ENCODE results near the gene DCTN3.
A peak's percentile ranks its signal among the peaks of the same experiment; 100 is the strongest.

Gene DCTN3

DNA sequence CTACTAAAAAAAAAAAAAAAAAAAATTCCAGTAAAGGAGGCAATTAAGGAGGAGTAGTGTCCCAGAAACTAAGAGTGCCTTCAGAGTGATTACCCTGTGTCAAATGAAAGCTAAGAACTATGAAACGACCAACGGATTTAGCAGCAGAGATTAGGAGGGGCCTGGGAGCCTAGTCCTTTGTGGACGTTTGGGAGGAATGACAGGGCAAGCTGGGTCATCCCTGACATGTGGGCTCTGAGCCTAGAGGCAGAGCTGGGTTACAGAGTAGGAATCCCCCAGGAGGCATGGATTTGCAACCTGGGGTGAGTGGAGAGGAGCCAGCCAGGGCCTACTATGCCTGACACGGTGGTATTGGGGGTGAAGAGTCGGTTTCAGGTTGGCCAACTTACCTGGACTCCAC lies 12.9 kb upstream of the DCTN3 start:
- Histone ChIP-seq H3K9ac (ENCODE audit: low read length) (no peak overlapping the region), H3K36me3 (ENCODE audit: control insufficient read depth, insufficient read depth, low read length) (peaks cover 11% of the 10 kb centered on the region), H3K9me3 (ENCODE audit: control insufficient read depth, insufficient read depth, low read depth, low read length) (no peaks in the 10 kb centered on the region), H3K27me3 (ENCODE audit: control insufficient read depth, insufficient read depth, low read length) (peaks cover 60% of the 10 kb centered on the region), H3K4me3 (ENCODE audit: low read depth, low read length) (no peak overlapping the region), H3K4me1 (ENCODE audit: control insufficient read depth, insufficient read depth, low read length) (peaks cover 22% of the 10 kb centered on the region), H3K27ac (ENCODE audit: low read depth, low read length) (no peak overlapping the region)

DNA sequence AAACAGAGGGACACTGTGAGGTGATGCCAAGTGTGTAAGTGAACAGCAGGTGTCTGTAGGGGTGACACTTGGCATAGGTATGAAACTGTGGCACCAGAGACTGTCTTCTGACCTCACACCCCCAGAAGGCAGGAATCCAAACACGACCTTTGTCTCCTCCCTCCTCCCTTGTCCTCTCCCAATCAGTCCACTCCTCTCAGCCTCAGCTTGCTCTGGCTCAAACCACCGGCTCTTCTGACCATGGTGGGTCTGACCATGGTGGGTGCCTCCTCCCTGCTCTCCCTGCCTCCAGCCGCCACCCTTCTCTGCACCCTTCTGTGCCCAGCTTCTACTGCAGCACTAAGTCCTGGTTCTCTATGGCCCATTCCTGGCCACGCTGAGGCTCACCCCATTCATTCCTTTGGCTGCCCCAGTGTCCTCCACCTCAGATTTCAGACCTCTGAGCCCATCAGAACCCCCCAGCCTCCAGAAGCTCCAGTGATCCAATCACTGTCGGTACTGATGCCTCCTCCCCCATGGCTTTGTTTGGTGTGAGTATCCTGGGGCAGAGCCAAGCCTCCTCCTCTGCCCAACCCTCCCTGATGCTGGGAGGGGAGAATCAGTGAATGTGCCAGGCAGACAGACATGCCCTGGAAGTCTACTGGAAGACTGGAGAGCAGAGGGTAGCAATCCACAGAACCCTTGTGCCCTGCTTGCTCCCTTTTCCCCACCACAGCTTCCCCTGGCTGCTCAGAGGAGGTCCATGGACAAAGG lies 10.3 kb upstream of the DCTN3 start:
- Histone ChIP-seq H3K4me1 (ENCODE audit: control insufficient read depth, insufficient read depth, low read length) (peaks cover 12% of the 10 kb centered on the region), H3K36me3 (ENCODE audit: control insufficient read depth, insufficient read depth, low read length) (peaks cover 7% of the 10 kb centered on the region), H3K9me3 (ENCODE audit: control insufficient read depth, insufficient read depth, low read depth, low read length) (no peaks in the 10 kb centered on the region), H3K27ac (ENCODE audit: low read depth, low read length) (no peak overlapping the region), H3K27me3 (ENCODE audit: control insufficient read depth, insufficient read depth, low read length) (peaks cover 77% of the 10 kb centered on the region), H3K9ac (ENCODE audit: low read length) (no peak overlapping the region), H3K4me3 (ENCODE audit: low read depth, low read length) (no peak overlapping the region)

DNA sequence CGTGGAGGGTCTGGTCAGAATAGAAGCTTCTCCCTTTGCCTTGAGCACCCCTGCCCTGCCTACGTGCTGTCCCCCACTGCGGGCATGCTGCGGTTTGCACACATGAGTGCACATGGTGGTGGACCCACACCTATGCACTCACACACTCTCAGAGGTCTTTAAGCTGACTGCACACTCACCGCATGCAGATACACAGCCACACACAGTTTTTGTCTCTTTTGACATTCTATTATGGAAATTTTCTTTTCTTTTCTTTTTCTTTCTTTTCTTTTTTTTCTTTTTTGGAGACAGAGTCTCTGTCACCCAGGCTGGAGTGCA lies 9.2 kb upstream of the DCTN3 start:
- Histone ChIP-seq H3K4me3 (ENCODE audit: low read depth, low read length) (peak overlapping the region; percentile 64), H3K27me3 (ENCODE audit: control insufficient read depth, insufficient read depth, low read length) (peaks cover 89% of the 10 kb centered on the region)

GRCh38 chr9:34628656-34629490 lies 8.6 kb upstream of the DCTN3 start, which contains the start of gene ARID3C:
Gene ARID3C (minus strand): TSS chr9:34629066. CDS start chr9:34628014, 1,052 bp downstream.
- peaks cover 95% of the 10 kb centered on the region for H3K27me3 ChIP-seq (ENCODE audit: control insufficient read depth, insufficient read depth, low read length)
- no peaks in the 10 kb centered on the region for H3K9me3 ChIP-seq (ENCODE audit: control insufficient read depth, insufficient read depth, low read depth, low read length)
- H3K27ac ChIP-seq (ENCODE audit: low read depth, low read length) = no peak within 1 kb of the TSS
- peak within 1 kb of the TSS; percentile 64 for H3K4me3 ChIP-seq (ENCODE audit: low read depth, low read length)
- H3K4me1 ChIP-seq (ENCODE audit: control insufficient read depth, insufficient read depth, low read length) = peaks cover 12% of the 10 kb centered on the region
- no peak within 1 kb of the TSS for H3K9ac ChIP-seq (ENCODE audit: low read length)
- H3K36me3 ChIP-seq (ENCODE audit: control insufficient read depth, insufficient read depth, low read length) = no peaks in the 10 kb centered on the region

More for the DNA sequence above, 9.2 kb upstream of the DCTN3 start:
- Histone ChIP-seq H3K9ac (ENCODE audit: low read length) (no peak overlapping the region), H3K9me3 (ENCODE audit: control insufficient read depth, insufficient read depth, low read depth, low read length) (no peaks in the 10 kb centered on the region), H3K36me3 (ENCODE audit: control insufficient read depth, insufficient read depth, low read length) (no peaks in the 10 kb centered on the region), H3K4me1 (ENCODE audit: control insufficient read depth, insufficient read depth, low read length) (peaks cover 12% of the 10 kb centered on the region), H3K27ac (ENCODE audit: low read depth, low read length) (no peak overlapping the region)

- Histone ChIP-seq H3K4me3 (ENCODE audit: low read depth, low read length) (peak overlapping the region; percentile 64), H3K9ac (ENCODE audit: low read length) (no peak overlapping the region), H3K36me3 (ENCODE audit: control insufficient read depth, insufficient read depth, low read length) (no peaks in the 10 kb centered on the region), H3K27ac (ENCODE audit: low read depth, low read length) (no peak overlapping the region), H3K27me3 (ENCODE audit: control insufficient read depth, insufficient read depth, low read length) (peaks cover 100% of the 10 kb centered on the region), H3K4me1 (ENCODE audit: control insufficient read depth, insufficient read depth, low read length) (peaks cover 9% of the 10 kb centered on the region), H3K9me3 (ENCODE audit: control insufficient read depth, insufficient read depth, low read depth, low read length) (no peaks in the 10 kb centered on the region)
Measured at GRCh38 chr9:34627716-34628655, 7.7 kb upstream of the DCTN3 start.

DNA sequence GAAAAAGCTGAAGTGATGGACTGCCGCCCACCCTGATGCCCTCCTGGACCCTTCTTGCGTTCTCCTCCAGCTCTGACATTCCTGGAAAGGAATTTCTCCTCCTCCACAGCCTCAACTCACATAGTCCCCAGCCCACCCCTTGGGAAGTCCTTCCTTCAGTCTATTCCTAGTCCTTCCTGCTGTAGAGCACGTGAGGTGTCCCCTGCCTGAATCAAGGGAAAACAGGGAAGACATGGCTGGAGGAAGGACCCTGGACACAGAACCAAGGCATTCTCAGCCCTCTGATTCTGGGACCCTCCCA lies 4.8 kb upstream of the DCTN3 start:
- no peaks in the 10 kb centered on the region for H3K36me3 ChIP-seq (ENCODE audit: control insufficient read depth, insufficient read depth, low read length)
- H3K27me3 ChIP-seq (ENCODE audit: control insufficient read depth, insufficient read depth, low read length) = peaks cover 86% of the 10 kb centered on the region
- H3K9ac ChIP-seq (ENCODE audit: low read length) = no peak overlapping the region
- no peak overlapping the region for H3K27ac ChIP-seq (ENCODE audit: low read depth, low read length)
- H3K4me3 ChIP-seq (ENCODE audit: low read depth, low read length) = no peak overlapping the region
- peaks cover 9% of the 10 kb centered on the region for H3K4me1 ChIP-seq (ENCODE audit: control insufficient read depth, insufficient read depth, low read length)
- no peaks in the 10 kb centered on the region for H3K9me3 ChIP-seq (ENCODE audit: control insufficient read depth, insufficient read depth, low read depth, low read length)

DNA sequence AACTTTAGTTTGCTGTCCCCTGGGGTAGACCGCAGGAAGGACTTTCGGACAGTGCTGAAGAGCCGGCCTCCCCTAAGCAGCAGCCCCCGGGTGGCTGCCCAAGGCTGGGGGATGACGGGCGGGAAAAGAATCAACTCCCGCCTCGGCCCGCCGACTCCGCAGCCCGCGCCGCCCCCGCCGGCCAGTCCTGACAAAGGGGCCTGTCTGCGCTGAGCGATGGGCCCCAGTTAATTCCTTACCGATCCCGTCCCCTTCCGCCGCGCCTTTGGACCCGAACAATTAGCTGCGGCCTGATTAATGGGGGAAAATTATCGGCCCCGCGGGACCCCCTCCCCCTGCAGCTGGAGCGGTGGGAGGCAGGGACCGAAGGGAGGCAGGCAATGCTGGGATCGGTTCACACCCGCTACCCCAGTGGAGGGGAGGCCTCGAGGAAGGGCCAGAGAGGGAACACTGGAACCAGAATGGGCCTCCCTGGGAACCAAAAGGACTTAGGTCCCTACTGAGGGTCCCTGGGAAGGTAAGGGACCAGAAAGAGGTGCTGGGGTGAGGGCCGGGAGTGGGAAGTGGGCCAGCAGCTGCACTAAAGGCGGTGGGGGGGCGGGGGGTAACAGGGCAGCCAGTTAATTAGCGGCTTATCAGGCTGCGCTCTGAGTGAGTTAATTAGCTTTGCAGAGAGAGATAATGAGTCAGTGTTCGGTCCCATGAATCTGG lies 4.3 kb upstream of the DCTN3 start:
- peaks cover 9% of the 10 kb centered on the region for H3K4me1 ChIP-seq (ENCODE audit: control insufficient read depth, insufficient read depth, low read length)
- H3K4me3 ChIP-seq (ENCODE audit: low read depth, low read length) = peak overlapping the region; percentile 39
- H3K27me3 ChIP-seq (ENCODE audit: control insufficient read depth, insufficient read depth, low read length) = peaks cover 81% of the 10 kb centered on the region
- H3K36me3 ChIP-seq (ENCODE audit: control insufficient read depth, insufficient read depth, low read length) = no peaks in the 10 kb centered on the region
- peak overlapping the region; percentile 17 for H3K9ac ChIP-seq (ENCODE audit: low read length)
- no peak overlapping the region for H3K27ac ChIP-seq (ENCODE audit: low read depth, low read length)
- no peaks in the 10 kb centered on the region for H3K9me3 ChIP-seq (ENCODE audit: control insufficient read depth, insufficient read depth, low read depth, low read length)

DNA sequence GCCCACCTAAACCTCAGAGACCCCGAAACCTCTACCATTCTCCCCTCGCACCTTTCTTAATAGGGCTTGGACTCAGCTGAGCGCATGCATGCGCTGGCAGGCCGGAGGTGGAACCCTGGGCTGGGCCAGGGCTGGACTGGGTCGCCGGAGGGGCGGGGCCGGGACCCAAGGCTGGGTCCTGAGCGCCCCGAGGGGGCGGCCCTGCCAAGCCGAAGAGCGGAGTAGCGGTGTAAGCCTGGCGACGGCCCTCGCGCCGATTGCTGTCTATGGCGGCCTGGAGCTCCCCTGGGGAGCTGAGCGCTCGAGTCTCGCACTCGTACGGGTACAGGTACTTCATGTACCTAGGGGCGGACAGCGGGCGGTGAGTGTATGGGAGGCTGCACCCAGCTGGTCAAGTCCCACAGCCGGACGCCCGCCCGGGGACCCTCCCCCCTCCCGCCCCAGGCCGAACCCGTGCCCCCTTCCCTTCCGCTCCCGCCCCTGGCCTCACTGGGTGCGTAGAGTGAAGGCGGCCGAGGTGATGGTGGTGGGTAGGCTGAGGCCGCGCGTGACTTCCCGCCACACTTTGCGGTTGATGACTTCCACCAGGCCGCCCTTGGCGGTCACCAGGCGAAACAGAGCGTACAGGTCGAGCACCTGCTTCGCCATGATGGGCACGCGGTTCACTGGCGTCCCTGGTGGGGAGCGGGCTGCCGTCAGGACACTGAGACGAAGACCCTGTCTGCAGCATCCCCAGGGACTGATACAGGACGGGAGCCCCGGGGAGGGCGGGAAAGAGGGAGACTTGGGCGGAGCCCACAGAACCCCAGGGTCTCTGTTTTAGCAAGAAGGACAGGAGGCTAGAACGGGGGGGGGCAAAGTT lies 3.3 kb upstream of the DCTN3 start:
- H3K4me3 ChIP-seq (ENCODE audit: low read depth, low read length) = peak overlapping the region; percentile 22; the same call in 1 of the 2 replicates
- H3K27me3 ChIP-seq (ENCODE audit: control insufficient read depth, insufficient read depth, low read length) = peaks cover 70% of the 10 kb centered on the region
- no peak overlapping the region for H3K9ac ChIP-seq (ENCODE audit: low read length)
- H3K4me1 ChIP-seq (ENCODE audit: control insufficient read depth, insufficient read depth, low read length) = peaks cover 5% of the 10 kb centered on the region
- no peak overlapping the region for H3K27ac ChIP-seq (ENCODE audit: low read depth, low read length)
- no peaks in the 10 kb centered on the region for H3K9me3 ChIP-seq (ENCODE audit: control insufficient read depth, insufficient read depth, low read depth, low read length)
- H3K36me3 ChIP-seq (ENCODE audit: control insufficient read depth, insufficient read depth, low read length) = no peaks in the 10 kb centered on the region

GRCh38 chr9:34615132-34615531 lies 5.2 kb downstream of the DCTN3 start:
- no peak overlapping the region for H3K9ac ChIP-seq (ENCODE audit: low read length)
- H3K4me3 ChIP-seq (ENCODE audit: low read depth, low read length) = no peak overlapping the region
- H3K9me3 ChIP-seq (ENCODE audit: control insufficient read depth, insufficient read depth, low read depth, low read length) = no peaks in the 10 kb centered on the region
- no peak overlapping the region for H3K27ac ChIP-seq (ENCODE audit: low read depth, low read length)
- peaks cover 16% of the 10 kb centered on the region for H3K4me1 ChIP-seq (ENCODE audit: control insufficient read depth, insufficient read depth, low read length)
- no peaks in the 10 kb centered on the region; the same call in 1 of the 2 replicates for H3K36me3 ChIP-seq (ENCODE audit: control insufficient read depth, insufficient read depth, low read length)
- H3K27me3 ChIP-seq (ENCODE audit: control insufficient read depth, insufficient read depth, low read length) = no peaks in the 10 kb centered on the region; the same call in 1 of the 2 replicates

Data from HUES6 (cell line).